HepG2 (cell line): Measurements from ENCODE around the gene PARD3. TPM values are rescaled to one million over a fixed set of nuclear protein-coding genes. Genes with fewer than 3 reads are reported as not detected.

Experiments
- ATAC-seq: fragments of 200-7000 bp; cut with Tn5 transposase; 3 replicates; pipeline ENCODE4 v1.9.1; 2020; ENCODE audit warnings: mild to moderate bottlenecking, moderate library complexity
- BruUV-seq: library from RNA; stranded (reverse); fragments of 400-500 nt; replicated peaks from 2 replicates; lab custom pipeline; 2021; lab: Mats Ljungman, UMichigan
- CTCF ChIA-PET: fragments of 300-600 bp; formaldehyde crosslinking; extraction: SDS; loops from one replicate; lab custom pipeline; 2021; ENCODE audit warnings: low total read pairs, inconsistent platforms, low intra/inter-chr PET ratio; lab: Yijun Ruan, JAX
- POLR2A ChIA-PET: fragments of 350-600 bp; sonication (Branson Sonifier 250); formaldehyde crosslinking; loops from one replicate; lab custom pipeline; 2020; ENCODE audit warnings: antibody characterized with exemption, inconsistent platforms; lab: Yijun Ruan, JAX
- DNase-seq: peaks from one replicate; pipeline ENCODE4 v3.0.0-alpha.2; 2015; ENCODE audit warnings: low spot score
- FAIRE-seq: peaks from 3 replicates; lab custom pipeline; 2011; peaks lifted over from hg19 to GRCh38; lab: Jason Lieb, UNC
- H2AFZ ChIP-seq: one replicate; pipeline ENCODE4 v1.6.1; 2011; ENCODE audit warnings: low read length, inconsistent platforms
- H3K27ac ChIP-seq: fragments of 300-600 bp; 3 replicates; pipeline ENCODE4 v1.8.0; 2011; ENCODE audit warnings: mixed run types, mild to moderate bottlenecking, mixed read lengths, low read length, inconsistent platforms; ENCODE audit not compliant: insufficient read depth; ENCODE audit errors: extremely low read length
- H3K27me3 ChIP-seq, 2 experiments: fragments of 200-600 bp in 1 of 2; 2 replicates in 1 of 2; 3 replicates in 1 of 2; pipeline versions ENCODE4 v1.6.0 to v1.8.0; 2011; ENCODE audit warnings: low read length in 2 of 2, mild to moderate bottlenecking in 2 of 2, moderate library complexity in 2 of 2, inconsistent platforms in 1 of 2; ENCODE audit not compliant: insufficient read depth in 2 of 2, control insufficient read depth in 1 of 2
- H3K36me3 ChIP-seq, 2 experiments: fragments of 200-600 bp in 1 of 2; replicated peaks in 1 of 2; 2 replicates in 1 of 2; 3 replicates in 1 of 2; pipeline versions ENCODE4 v1.5.1 to v1.8.0; 2011; ENCODE audit warnings: low read length in 2 of 2, inconsistent platforms in 1 of 2; ENCODE audit not compliant: insufficient read depth in 2 of 2, control insufficient read depth in 1 of 2
- H3K4me1 ChIP-seq: 2 replicates; pipeline ENCODE4 v1.5.1; 2012; ENCODE audit warnings: low read length, inconsistent platforms; ENCODE audit not compliant: insufficient read depth
- H3K4me2 ChIP-seq: 2 replicates; pipeline ENCODE4 v1.6.0; 2011; ENCODE audit warnings: low read depth, low read length, inconsistent platforms
- H3K4me3 ChIP-seq, 3 experiments: fragments of 200-600 bp in 1 of 3; sonication (generic), shearing (Covaris generic) in 1 of 3; replicated peaks in 1 of 3; 2 replicates each; pipeline ENCODE4 v1.5.1; 2011 to 2016; ENCODE audit warnings: low read length in 3 of 3, inconsistent platforms in 2 of 3, low read depth in 2 of 3, mild to moderate bottlenecking in 2 of 3, control low read depth in 1 of 3, mixed read lengths in 1 of 3; ENCODE audit not compliant: insufficient read depth in 1 of 3
- H3K79me2 ChIP-seq: one replicate; pipeline ENCODE4 v1.6.1; 2011; ENCODE audit warnings: low read length, inconsistent platforms; ENCODE audit not compliant: insufficient read depth
- H3K9ac ChIP-seq: 2 replicates; pipeline ENCODE4 v1.6.0; 2011; ENCODE audit warnings: mild to moderate bottlenecking, low read depth, low read length, inconsistent platforms; ENCODE audit not compliant: insufficient read depth
- H3K9me3 ChIP-seq: 2 replicates; pipeline ENCODE4 v1.5.1; 2012; ENCODE audit warnings: mild to moderate bottlenecking, low read length
- H4K20me1 ChIP-seq: 2 replicates; pipeline ENCODE4 v1.6.0; 2011; ENCODE audit warnings: inconsistent platforms, mild to moderate bottlenecking, low read length, moderate library complexity; ENCODE audit not compliant: insufficient read depth
- ARID5B ChIP-seq: IDR thresholded peaks from 2 replicates; pipeline ENCODE4 v1.4.0; 2020; ENCODE audit warnings: mild to moderate bottlenecking, missing genetic modification reagents
- ARNTL ChIP-seq: sonication (generic); formaldehyde crosslinking; IDR thresholded peaks from 2 replicates; pipeline ENCODE4 v1.4.0; 2020; ENCODE audit warnings: mild to moderate bottlenecking, missing genetic modification reagents
- ATF7-NPFF ChIP-seq: sonication (generic); formaldehyde crosslinking; IDR thresholded peaks from 2 replicates; pipeline ENCODE4 v1.8.1; 2023; ENCODE audit warnings: mild to moderate bottlenecking, low read depth, missing genetic modification reagents, moderate library complexity
- CEBPB ChIP-seq: IDR thresholded peaks from 2 replicates; pipeline ENCODE4 v1.6.1; 2011; ENCODE audit warnings: low read depth, low read length, improper control_type of control experiment, borderline replicate concordance
- CREBL2 ChIP-seq: sonication (generic); formaldehyde crosslinking; IDR thresholded peaks from 2 replicates; pipeline ENCODE4 v1.8.1; 2023; ENCODE audit warnings: missing genetic modification reagents, mild to moderate bottlenecking, borderline replicate concordance
- FOXK1 ChIP-seq: sonication (generic); formaldehyde crosslinking; IDR thresholded peaks from 2 replicates; pipeline ENCODE4 v1.4.0; 2020; ENCODE audit warnings: low read depth, missing genetic modification reagents, borderline replicate concordance
- LRRFIP1 ChIP-seq: sonication (generic); formaldehyde crosslinking; conservative IDR thresholded peaks from 2 replicates; pipeline ENCODE4 v1.4.0; 2020; ENCODE audit warnings: missing genetic modification reagents
- MED13 ChIP-seq: sonication (generic); formaldehyde crosslinking; IDR thresholded peaks from 2 replicates; pipeline ENCODE4 v1.5.0; 2020; ENCODE audit warnings: missing genetic modification reagents
- WGBS: methylation state at CpG from one replicate; pipeline ENCODE4 v1.1.6; 2017; ENCODE audit warnings: low lambda C conversion rate; 5-methylcytosine and 5-hydroxymethylcytosine counted together
- in situ Hi-C: cut with HindIII; loops from 2 replicates; pipeline ENCODE4 v1.10.0; 2017; ENCODE audit warnings: low pct_unique_long_range_greater_than_20kb; ENCODE audit not compliant: extremely low pct_ligation_motif_present
- intact Hi-C: fragments of 100-400 bp; cut with micrococcal nuclease; formaldehyde crosslinking; loops from one replicate; pipeline ENCODE4 v1.10.0; 2022; ENCODE audit not compliant: unreplicated experiment
- polyA plus RNA-seq, 8 experiments: library from polyadenylated mRNA; depleted of rRNA in 3 of 8; stranded (reverse) in 7 of 8; unstranded in 1 of 8; fragments of >200 nt; fragmentation: Illumina TruSeq in 4 of 8; extraction: Trizol in 4 of 8; gene quantifications; 2 replicates each; pipeline versions ENCODE4 v1.2.1 to v1.2.3, GENCODE V29; 2011 to 2016; ENCODE audit warnings: low read depth in 4 of 8, missing spikeins in 1 of 8, mixed read lengths in 1 of 8; ENCODE audit not compliant: insufficient read depth in 1 of 8
- total RNA-seq, 5 experiments: library from RNA; depleted of rRNA; stranded (reverse); fragments of >200 nt; fragmentation: Illumina TruSeq; extraction: Trizol; gene quantifications; 2 replicates each; pipeline ENCODE4 v1.2.3, GENCODE V29; 2016; ENCODE audit warnings: low read depth in 1 of 5

The PARD3 gene
- total and polyA plus RNA-seq, 2 of the 13 experiments (the other 11 are each of a cell fraction or from before 2014, with no cell fraction given): 40.9 to 60.0 TPM

- DNase-seq (no peak), FAIRE-seq (no peak), ATAC-seq (no peak)
- H3K36me3 ChIP-seq: peaks cover 3 to 4% of the 10 kb centered on the region in 2 experiments; a peak in 1 of 5 replicates
- no peaks in the 10 kb centered on the region for H3K27me3 ChIP-seq
- POLR2A ChIA-PET: no interaction called here
- no peaks in the 10 kb centered on the region for H3K4me1 ChIP-seq
- no TSS peak for BruUV-seq
- no peaks in the 10 kb centered on the region for H3K79me2 ChIP-seq
- in situ Hi-C loops: no loop called here
- intact Hi-C loops: no loop called here
- whole genome bisulfite sequencing: over 99% methylated on average over 2 of the region's 2 CpGs
- H3K27ac ChIP-seq: no peak overlapping the region
- CTCF ChIA-PET: no interaction called here
- H3K4me3 ChIP-seq: no peak overlapping the region
- no peak overlapping the region for H3K9ac ChIP-seq
- H3K9me3 ChIP-seq: no peaks in the 10 kb centered on the region
- no peak overlapping the region for H3K4me2 ChIP-seq
- H4K20me1 ChIP-seq: no peaks in the 10 kb centered on the region
- TF ChIP-seq CREBL2 (CRISPR knock-in tag): no peak
- H2AFZ ChIP-seq: no peak overlapping the region
Measured at GRCh38 chr10:34396663-34397062, 418.4 kb downstream of the PARD3 start.

GRCh38 chr10:34392641-34393170 lies 422.4 kb downstream of the PARD3 start:
- DNase-seq: no peak
- no peaks in the 10 kb centered on the region for H3K79me2 ChIP-seq
- intact Hi-C loops: no loop called here
- BruUV-seq: no TSS peak
- H3K9ac ChIP-seq: no peak overlapping the region
- TF ChIP-seq MED13 (CRISPR knock-in tag) (no peak), ARNTL (no peak), ATF7-NPFF (CRISPR knock-in tag) (no peak), FOXK1 (CRISPR knock-in tag) (no peak), CEBPB (no peak), ARID5B (no peak), LRRFIP1 (CRISPR knock-in tag) (no peak)
- POLR2A ChIA-PET: no interaction called here
- H3K36me3 ChIP-seq: no peaks in the 10 kb centered on the region
- no peaks in the 10 kb centered on the region for H3K27me3 ChIP-seq
- no peak overlapping the region for H3K4me3 ChIP-seq
- H3K4me1 ChIP-seq: no peaks in the 10 kb centered on the region
- no peak for FAIRE-seq
- no peaks in the 10 kb centered on the region for H4K20me1 ChIP-seq
- no peaks in the 10 kb centered on the region for H3K9me3 ChIP-seq
- H3K27ac ChIP-seq: no peak overlapping the region
- H2AFZ ChIP-seq: no peak overlapping the region
- in situ Hi-C loops: no loop called here
- ATAC-seq: no peak
- CTCF ChIA-PET: no interaction called here
- H3K4me2 ChIP-seq: no peak overlapping the region
